ENCODE measurements around the gene NLGN1.

- TF ChIP-seq CTCF (IDR thresholded peaks at IDR 0.05 in 2 of 3, conservative IDR thresholded peaks at IDR 0.05 in 1 of 3; ENCODE audit: borderline replicate concordance in 1 of 3, insufficient read depth in 1 of 3, low read depth in 2 of 3, low read length in 2 of 3) (no peak), RAD21 (IDR thresholded peaks at IDR 0.05; ENCODE audit: low read depth) (no peak), YY1 (IDR thresholded peaks at IDR 0.05; ENCODE audit: extremely low read depth, insufficient replicate concordance, low read depth, low read length) (no peak), POLR2A (IDR thresholded peaks at IDR 0.05; ENCODE audit: borderline replicate concordance, extremely low read depth, insufficient read depth, insufficient read length) (no peak)
Measured at GRCh38 chr3:174199696-174200095, 802.2 kb downstream of the NLGN1 start.
